Naive B cell (primary cell): ENCODE results near the gene ZNF436. TPM values are rescaled to one million over a fixed set of nuclear protein-coding genes. Genes with fewer than 3 reads are reported as not detected.

Source experiments
- ATAC-seq, 2 donors: fragments of 150-1000 bp; cut with Tn5 transposase; 2 replicates each; pipeline ENCODE4 v1.10.0; 2021; ENCODE audit warnings: low read depth in 2 of 2, mild to moderate bottlenecking in 2 of 2, moderate library complexity in 2 of 2
- DNase-seq: peaks from one replicate; pipeline ENCODE4 v3.0.0; 2022
- H3K27ac Mint-ChIP-seq, 6 donors: one replicate each; pipeline ENCODE4 v1.8.0; 2020 to 2022; ENCODE audit warnings: mild to moderate bottlenecking in 6 of 6, mixed read lengths in 6 of 6, moderate library complexity in 5 of 6, inconsistent platforms in 2 of 6
- H3K27me3 Mint-ChIP-seq, 3 donors: one replicate each; pipeline ENCODE4 v1.8.0; 2021 to 2022; ENCODE audit warnings: mixed read lengths in 3 of 3, mild to moderate bottlenecking in 1 of 3
- H3K36me3 Mint-ChIP-seq, 2 donors: one replicate each; pipeline ENCODE4 v1.8.0; 2020 to 2022; ENCODE audit warnings: mixed read lengths in 2 of 2, inconsistent platforms in 1 of 2, mild to moderate bottlenecking in 1 of 2
- H3K4me1 Mint-ChIP-seq, 3 donors: one replicate each; pipeline ENCODE4 v1.8.0; 2020 to 2022; ENCODE audit warnings: mixed read lengths in 3 of 3, inconsistent platforms in 1 of 3, mild to moderate bottlenecking in 1 of 3, moderate library complexity in 1 of 3
- H3K4me3 Mint-ChIP-seq, 8 donors: one replicate each; pipeline ENCODE4 v1.8.0; 2020 to 2022; ENCODE audit warnings: mild to moderate bottlenecking in 8 of 8, mixed read lengths in 8 of 8, moderate library complexity in 8 of 8, inconsistent platforms in 2 of 8
- H3K9me3 Mint-ChIP-seq, 7 donors: one replicate each; pipeline ENCODE4 v1.8.0; 2020 to 2022; ENCODE audit warnings: mixed read lengths in 7 of 7, mild to moderate bottlenecking in 5 of 7, inconsistent platforms in 2 of 7, moderate library complexity in 1 of 7
- polyA plus RNA-seq, 6 donors: library from polyadenylated mRNA; unstranded; fragments of 300-500 nt; fragmentation: Illumina TruSeq; gene quantifications; one replicate each; pipeline ENCODE4 v1.2.3, GENCODE V29; 2021; ENCODE audit warnings: low read depth in 6 of 6

The ZNF436 gene
- polyA plus RNA-seq, 6 donors from 2014 or later, result 1.5 to 4.4 (median 2.3) TPM; not detected in 1

GRCh38 chr1:23400324-23401114 lies 30.9 kb upstream of the ZNF436 start:
- Mint-ChIP-seq H3K27ac (no peak overlapping the region), H3K4me3 (no peak overlapping the region), H3K27me3 (peaks cover 0 to 16% (median 9%) of the 10 kb centered on the region in 3 donors)

GRCh38 chr1:23399229-23399628 lies 29.6 kb upstream of the ZNF436 start:
- Mint-ChIP-seq H3K36me3 (no peaks in the 10 kb centered on the region), H3K9me3 (no peaks in the 10 kb centered on the region)
- ATAC-seq, result no peak

More at GRCh38 chr1:23400324-23401114, 30.9 kb upstream of the ZNF436 start:
- H3K4me1 Mint-ChIP-seq, result peaks cover 6 to 8% (median 6%) of the 10 kb centered on the region in 3 donors
- DNase-seq, result no peak
- H3K9me3 Mint-ChIP-seq, result no peaks in the 10 kb centered on the region
- no peak for ATAC-seq
- no peaks in the 10 kb centered on the region for H3K36me3 Mint-ChIP-seq

GRCh38 chr1:23397908-23398307 lies 28.3 kb upstream of the ZNF436 start:
- no peak for ATAC-seq
- H3K36me3 Mint-ChIP-seq, result no peaks in the 10 kb centered on the region
- H3K27me3 Mint-ChIP-seq, result peaks cover 0 to 23% (median 21%) of the 10 kb centered on the region in 3 donors
- DNase-seq, result no peak
- no peaks in the 10 kb centered on the region for H3K4me1 Mint-ChIP-seq
- H3K9me3 Mint-ChIP-seq, result no peaks in the 10 kb centered on the region
- no peak overlapping the region for H3K27ac Mint-ChIP-seq
- no peak overlapping the region for H3K4me3 Mint-ChIP-seq

More at GRCh38 chr1:23399229-23399628, 29.6 kb upstream of the ZNF436 start:
- Mint-ChIP-seq H3K27me3 (peaks cover 0 to 23% (median 19%) of the 10 kb centered on the region in 3 donors), H3K4me1 (peaks cover 4 to 6% (median 5%) of the 10 kb centered on the region in 3 donors), H3K4me3 (no peak overlapping the region), H3K27ac (no peak overlapping the region)
- DNase-seq, result no peak

- Mint-ChIP-seq H3K36me3 (no peaks in the 10 kb centered on the region), H3K27ac (no peak overlapping the region), H3K9me3 (no peaks in the 10 kb centered on the region), H3K27me3 (peaks cover 0 to 21% (median 18%) of the 10 kb centered on the region in 3 donors), H3K4me1 (no peaks in the 10 kb centered on the region), H3K4me3 (no peak overlapping the region)
- no peak for ATAC-seq
- DNase-seq, result no peak
Observed at GRCh38 chr1:23396380-23396779, 26.7 kb upstream of the ZNF436 start.

- H3K27ac Mint-ChIP-seq, result no peak overlapping the region
- DNase-seq (no peak), ATAC-seq (no peak)
- H3K36me3 Mint-ChIP-seq, result no peaks in the 10 kb centered on the region
- H3K9me3 Mint-ChIP-seq, result no peaks in the 10 kb centered on the region
- H3K4me1 Mint-ChIP-seq, result no peaks in the 10 kb centered on the region
- no peak overlapping the region for H3K4me3 Mint-ChIP-seq
- peaks cover 0 to 21% (median 18%) of the 10 kb centered on the region in 3 donors for H3K27me3 Mint-ChIP-seq
Observed at GRCh38 chr1:23395849-23396248, 26.2 kb upstream of the ZNF436 start.

- Mint-ChIP-seq H3K4me1 (no peaks in the 10 kb centered on the region), H3K36me3 (no peaks in the 10 kb centered on the region), H3K4me3 (peak overlapping the region in 1 of 8 donors; percentile 68), H3K27ac (no peak overlapping the region), H3K9me3 (no peaks in the 10 kb centered on the region), H3K27me3 (peaks cover 0 to 21% (median 21%) of the 10 kb centered on the region in 3 donors)
- no peak for DNase-seq
- no peak for ATAC-seq
Observed at GRCh38 chr1:23395154-23395724, 25.6 kb upstream of the ZNF436 start.

- Mint-ChIP-seq H3K4me3 (no peak overlapping the region), H3K27me3 (peaks cover 0 to 24% (median 21%) of the 10 kb centered on the region in 3 donors), H3K27ac (no peak overlapping the region), H3K9me3 (no peaks in the 10 kb centered on the region), H3K4me1 (no peaks in the 10 kb centered on the region), H3K36me3 (no peaks in the 10 kb centered on the region)
- DNase-seq (no peak), ATAC-seq (no peak)
Observed at GRCh38 chr1:23394684-23395083, 25.0 kb upstream of the ZNF436 start.

- no peak overlapping the region for H3K4me3 Mint-ChIP-seq
- H3K9me3 Mint-ChIP-seq, result no peaks in the 10 kb centered on the region
- H3K27ac Mint-ChIP-seq, result peak overlapping the region in 1 of 6 donors; percentile 10
- peaks cover 0 to 22% (median 19%) of the 10 kb centered on the region in 3 donors for H3K27me3 Mint-ChIP-seq
- DNase-seq (no peak), ATAC-seq (no peak)
- H3K36me3 Mint-ChIP-seq, result no peaks in the 10 kb centered on the region
- no peaks in the 10 kb centered on the region for H3K4me1 Mint-ChIP-seq
Observed at GRCh38 chr1:23394181-23394580, 24.5 kb upstream of the ZNF436 start.

- peaks cover 0 to 22% (median 18%) of the 10 kb centered on the region in 3 donors for H3K27me3 Mint-ChIP-seq
- no peak for ATAC-seq
- H3K4me3 Mint-ChIP-seq, result no peak overlapping the region
- H3K36me3 Mint-ChIP-seq, result no peaks in the 10 kb centered on the region
- no peaks in the 10 kb centered on the region for H3K4me1 Mint-ChIP-seq
- H3K9me3 Mint-ChIP-seq, result no peaks in the 10 kb centered on the region
- H3K27ac Mint-ChIP-seq, result peak overlapping the region in 1 of 6 donors; percentile 10
- no peak for DNase-seq
Observed at GRCh38 chr1:23393706-23394105, 24.1 kb upstream of the ZNF436 start.

GRCh38 chr1:23392125-23392855 lies 22.7 kb upstream of the ZNF436 start:
- no peak overlapping the region for H3K27ac Mint-ChIP-seq
- no peaks in the 10 kb centered on the region for H3K9me3 Mint-ChIP-seq
- DNase-seq (no peak), ATAC-seq (no peak)
- H3K4me3 Mint-ChIP-seq, result no peak overlapping the region
- H3K36me3 Mint-ChIP-seq, result no peaks in the 10 kb centered on the region
- no peaks in the 10 kb centered on the region for H3K4me1 Mint-ChIP-seq
- H3K27me3 Mint-ChIP-seq, result peaks cover 5 to 22% (median 10%) of the 10 kb centered on the region in 3 donors

GRCh38 chr1:23389837-23390321 lies 20.2 kb upstream of the ZNF436 start:
- peaks cover 7 to 18% (median 10%) of the 10 kb centered on the region in 3 donors for H3K27me3 Mint-ChIP-seq
- no peaks in the 10 kb centered on the region for H3K36me3 Mint-ChIP-seq
- H3K27ac Mint-ChIP-seq, result no peak overlapping the region
- H3K9me3 Mint-ChIP-seq, result no peaks in the 10 kb centered on the region
- no peak overlapping the region for H3K4me3 Mint-ChIP-seq
- ATAC-seq (no peak), DNase-seq (no peak)
- H3K4me1 Mint-ChIP-seq, result no peaks in the 10 kb centered on the region

- H3K27ac Mint-ChIP-seq, result no peak overlapping the region
- peaks cover 0 to 10% (median 8%) of the 10 kb centered on the region in 3 donors for H3K27me3 Mint-ChIP-seq
- DNase-seq (no peak), ATAC-seq (no peak)
- no peaks in the 10 kb centered on the region for H3K4me1 Mint-ChIP-seq
- H3K9me3 Mint-ChIP-seq, result no peaks in the 10 kb centered on the region
- H3K4me3 Mint-ChIP-seq, result no peak overlapping the region
- no peaks in the 10 kb centered on the region for H3K36me3 Mint-ChIP-seq
Observed at GRCh38 chr1:23387494-23387893, 17.9 kb upstream of the ZNF436 start.

GRCh38 chr1:23385119-23385621 lies 15.5 kb upstream of the ZNF436 start:
- no peaks in the 10 kb centered on the region for H3K9me3 Mint-ChIP-seq
- ATAC-seq, result no peak
- H3K4me1 Mint-ChIP-seq, result peaks cover 4 to 6% (median 4%) of the 10 kb centered on the region in 3 donors
- no peak overlapping the region for H3K4me3 Mint-ChIP-seq
- peaks cover 0 to 10% (median 4%) of the 10 kb centered on the region in 3 donors for H3K27me3 Mint-ChIP-seq
- DNase-seq, result no peak
- H3K36me3 Mint-ChIP-seq, result no peaks in the 10 kb centered on the region
- no peak overlapping the region for H3K27ac Mint-ChIP-seq
